GM18909 (cell line): Measurements from ENCODE around the gene ULK4.
A peak's percentile ranks its signal among the peaks of the same experiment; 100 is the strongest.
"Not testable (repeated sequence)": the region's sequence is repeated elsewhere in the genome, so short reads cannot be mapped to it uniquely, and the experiment has no call there.

ENCODE experiments used
- ATAC-seq: cut with Tn5 transposase; IDR thresholded peaks from one replicate; pipeline ENCODE4 v1.9.1; 2021; ENCODE audit warnings: mild to moderate bottlenecking; ENCODE audit not compliant: unreplicated experiment, poor library complexity

ULK4 gene

GRCh38 chr3:41593774-41594173 lies 368.1 kb downstream of the ULK4 start:
- ATAC-seq: no peak

DNA sequence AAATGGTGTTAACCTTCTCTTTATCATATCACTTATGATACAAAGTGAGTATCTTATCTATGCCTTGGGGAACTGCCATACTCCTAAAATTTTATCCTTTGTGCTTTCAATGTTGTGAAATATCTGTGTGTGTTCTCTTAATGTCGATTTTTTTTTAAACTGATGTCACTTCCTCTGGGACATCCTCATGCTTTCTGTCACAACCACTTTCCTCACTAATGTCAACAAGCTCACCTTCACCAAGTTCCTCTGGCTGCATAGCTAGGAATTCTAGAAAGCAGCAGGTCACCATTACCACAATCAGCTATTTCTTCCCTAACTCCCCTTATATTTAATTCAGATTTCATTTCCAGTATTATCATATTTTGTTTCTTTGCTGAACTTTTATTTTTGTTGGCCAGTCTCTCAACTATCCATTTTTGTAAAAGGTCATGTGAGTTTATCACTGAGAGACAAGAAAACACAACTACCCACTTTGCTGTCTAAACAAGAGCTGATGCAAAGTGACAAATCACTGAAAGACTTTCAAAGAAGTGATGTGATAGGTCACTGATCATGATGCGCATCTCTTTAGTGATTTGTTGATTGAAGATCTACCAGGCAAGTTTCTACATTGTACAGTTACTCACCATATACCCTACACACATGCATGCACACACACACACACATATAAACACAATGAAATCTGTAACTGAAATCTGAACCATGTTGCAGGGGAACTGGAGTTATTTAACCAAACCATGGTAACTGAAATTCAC lies 369.0 kb downstream of the ULK4 start:
- ATAC-seq: no peak

- no peak for ATAC-seq
Observed at GRCh38 chr3:41583014-41583413, 378.9 kb downstream of the ULK4 start.

GRCh38 chr3:41581700-41582099 lies 380.2 kb downstream of the ULK4 start:
- ATAC-seq: peak; percentile 96

GRCh38 chr3:41580274-41580959 lies 381.5 kb downstream of the ULK4 start:
- no peak for ATAC-seq

DNA sequence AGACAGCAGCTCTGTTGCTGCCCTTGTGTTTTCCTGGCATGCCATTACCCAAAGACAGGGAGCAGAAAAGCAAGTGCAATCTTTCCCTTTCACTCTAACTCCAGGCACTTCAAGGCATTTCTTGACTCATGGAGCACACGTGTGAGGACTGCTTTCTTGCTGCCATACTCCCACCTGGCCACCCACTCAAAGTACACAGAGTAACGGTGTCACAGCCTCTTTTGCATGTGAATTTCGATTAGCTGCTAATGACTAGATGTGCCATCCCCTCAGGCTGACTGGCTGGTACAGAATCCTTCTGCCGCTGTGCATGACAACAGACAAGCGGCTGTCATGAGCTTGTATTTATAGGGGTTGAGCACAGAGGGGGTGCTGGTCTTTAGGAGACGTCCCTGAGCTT lies 382.0 kb downstream of the ULK4 start:
- ATAC-seq: no peak

- ATAC-seq: no peak
Observed at GRCh38 chr3:41578798-41579197, 383.1 kb downstream of the ULK4 start.

- ATAC-seq: no peak
Observed at GRCh38 chr3:41575724-41576123, 386.2 kb downstream of the ULK4 start.

GRCh38 chr3:41574900-41575299 lies 387.0 kb downstream of the ULK4 start:
- ATAC-seq: no peak

- ATAC-seq: no peak
Observed at GRCh38 chr3:41573591-41573990, 388.3 kb downstream of the ULK4 start.

GRCh38 chr3:41572092-41572491 lies 389.8 kb downstream of the ULK4 start:
- no peak for ATAC-seq

DNA sequence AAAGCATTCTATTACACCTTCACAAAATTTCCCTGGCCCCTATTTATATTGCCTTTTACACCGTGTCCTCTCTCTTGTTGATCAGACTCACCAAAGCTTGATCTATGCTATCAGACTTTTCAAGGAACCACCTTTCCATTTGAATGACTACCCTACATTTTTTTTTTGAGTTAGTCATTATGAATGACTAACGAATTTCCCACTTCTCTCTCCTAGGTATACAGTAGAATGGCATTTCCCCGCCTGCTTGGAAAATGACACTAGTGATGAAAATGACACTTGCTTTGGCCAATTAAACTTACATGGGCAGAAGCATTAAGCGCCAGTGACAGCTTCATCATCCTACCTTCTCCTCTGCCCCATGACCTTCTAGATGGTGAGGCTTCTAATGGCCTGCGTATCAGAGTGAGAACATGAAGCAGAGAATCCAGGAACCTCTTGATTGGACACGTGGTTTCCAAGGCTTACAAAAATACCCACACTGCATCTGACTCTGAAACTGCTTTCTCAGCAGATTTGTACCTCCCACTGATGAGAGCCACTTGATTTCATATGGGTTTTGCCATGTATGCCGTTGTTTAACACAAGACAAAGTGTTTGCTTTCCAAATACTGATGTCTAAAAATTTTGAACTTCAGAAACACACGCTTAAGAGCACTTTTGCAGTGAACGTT lies 392.1 kb downstream of the ULK4 start:
- ATAC-seq: no peak

DNA sequence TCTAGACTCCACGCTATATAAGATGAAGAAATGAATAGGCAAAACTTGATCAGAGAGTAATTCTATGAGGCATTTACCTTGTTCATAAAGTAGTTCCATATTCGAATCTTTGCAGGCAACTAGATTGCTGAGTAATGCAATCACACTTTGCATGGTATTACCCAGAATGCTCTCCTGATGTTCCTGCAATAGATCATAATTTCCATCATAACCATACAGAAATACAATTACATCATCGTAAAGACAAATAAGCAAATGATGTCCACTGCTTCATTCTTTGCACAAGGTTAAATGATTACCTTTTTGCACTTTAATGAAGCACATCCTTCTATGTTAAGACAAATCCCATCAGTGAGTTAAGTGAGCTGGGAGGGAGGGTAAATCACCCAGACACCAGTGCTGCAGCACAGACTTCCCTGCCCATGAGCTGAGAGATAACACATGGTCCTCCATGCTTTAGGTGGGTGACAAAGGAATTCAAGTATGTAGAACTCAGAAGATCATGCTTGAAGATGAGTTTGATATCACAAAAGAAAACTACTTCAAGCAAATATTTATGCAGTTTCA lies 395.9 kb downstream of the ULK4 start:
- ATAC-seq: no peak

DNA sequence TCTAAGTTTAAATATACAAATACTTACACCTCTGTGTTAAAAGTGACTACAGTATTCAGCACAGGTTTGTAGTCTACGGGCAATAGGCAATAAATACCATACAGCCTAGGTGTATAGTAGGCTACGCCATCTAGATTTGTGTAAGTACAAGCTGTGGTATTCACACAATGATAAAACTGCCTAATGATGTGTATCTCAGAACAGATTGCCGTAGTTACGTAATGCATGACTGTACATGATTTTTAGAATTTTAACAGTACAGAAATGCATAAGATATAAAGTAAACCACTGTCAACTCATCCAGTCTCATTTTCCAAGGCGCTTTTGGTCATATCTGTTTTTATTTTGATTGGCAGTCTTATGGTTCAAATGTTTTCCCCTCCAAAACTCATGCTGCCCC lies 396.9 kb downstream of the ULK4 start:
- no peak for ATAC-seq

GRCh38 chr3:41556245-41556644 lies 405.7 kb downstream of the ULK4 start:
- ATAC-seq: not testable (repeated sequence)

DNA sequence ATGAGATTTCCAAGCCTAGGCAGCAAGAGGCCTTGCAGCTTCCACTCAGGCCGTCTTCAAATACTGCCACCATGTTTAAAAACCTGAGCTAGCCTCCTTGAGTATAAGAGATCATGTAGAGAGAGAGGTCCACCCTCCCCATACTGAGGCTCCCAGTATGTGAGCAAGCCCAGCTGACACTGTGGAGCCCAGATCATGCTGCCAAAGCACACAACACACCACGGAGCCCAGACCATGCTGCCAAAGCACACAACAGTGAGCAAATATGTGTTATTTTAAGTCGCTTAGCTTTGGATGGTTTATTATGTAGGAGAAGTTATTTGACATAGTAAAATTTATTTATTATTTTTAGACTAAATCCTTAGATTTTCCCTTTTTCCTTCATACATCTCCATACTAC lies 428.9 kb downstream of the ULK4 start:
- ATAC-seq: no peak

GRCh38 chr3:41526995-41527573 lies 434.8 kb downstream of the ULK4 start:
- no peak for ATAC-seq

DNA sequence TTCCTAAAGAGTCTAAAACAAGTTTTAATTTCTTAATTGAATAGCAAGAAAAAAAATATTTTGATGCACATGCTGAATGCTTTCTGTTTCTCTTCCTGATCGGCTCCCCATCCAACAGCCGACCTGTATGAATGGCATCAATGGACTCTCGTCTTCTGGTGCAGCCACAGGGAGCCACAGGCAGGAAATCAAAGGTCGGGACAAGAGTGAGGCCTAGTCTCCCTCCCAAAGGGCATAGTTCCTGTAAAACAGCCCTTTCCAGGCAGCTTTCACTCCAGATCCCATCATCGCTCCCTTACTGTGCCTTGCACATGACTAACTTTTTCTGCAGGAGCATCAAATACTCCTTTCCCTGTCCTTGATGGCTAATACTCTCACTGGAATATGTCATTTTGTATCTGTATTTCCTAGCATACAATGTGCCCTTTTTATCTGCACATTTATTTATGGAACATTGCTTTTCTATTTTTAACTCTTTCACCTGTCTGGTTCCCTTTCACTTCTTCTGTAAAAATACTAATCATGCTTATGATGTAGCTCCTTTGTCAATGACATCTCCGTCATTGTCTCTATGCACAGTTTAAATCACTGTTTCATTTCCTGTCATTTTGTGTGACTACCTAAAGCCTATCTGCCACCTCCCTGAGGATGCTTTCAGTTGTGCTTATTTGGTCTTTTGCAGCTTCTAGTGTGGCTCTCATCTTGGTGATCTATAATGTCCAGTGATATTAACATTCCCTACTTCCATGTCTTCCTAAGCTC lies 436.4 kb downstream of the ULK4 start:
- ATAC-seq: no peak

GRCh38 chr3:41523897-41524296 lies 438.0 kb downstream of the ULK4 start:
- no peak for ATAC-seq

DNA sequence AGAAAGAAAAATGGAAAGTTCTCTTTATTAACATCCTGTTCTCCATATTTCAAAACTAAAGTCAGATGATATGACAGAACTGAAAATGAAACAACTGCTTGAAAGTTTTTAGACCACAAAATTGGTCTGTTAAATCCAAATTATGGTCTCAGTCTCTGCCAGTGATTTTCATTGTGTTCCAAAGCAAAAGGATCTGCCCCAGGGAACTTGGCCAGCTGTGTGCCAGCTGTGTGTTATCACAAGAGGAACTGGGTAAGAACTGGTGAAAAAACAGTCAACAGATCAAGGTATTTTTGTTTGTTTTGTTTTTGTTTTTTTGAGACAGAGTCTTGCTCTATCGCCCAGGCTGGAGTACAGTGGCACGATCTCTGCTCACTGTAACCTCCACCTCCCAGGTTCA lies 439.3 kb downstream of the ULK4 start:
- peak; percentile 72 for ATAC-seq
